ENCODE results near the gene LAMP1.
"Not testable (repeated sequence)": the region's sequence is repeated elsewhere in the genome, so short reads cannot be mapped to it uniquely, and the experiment has no call there.

LAMP1 gene

DNA sequence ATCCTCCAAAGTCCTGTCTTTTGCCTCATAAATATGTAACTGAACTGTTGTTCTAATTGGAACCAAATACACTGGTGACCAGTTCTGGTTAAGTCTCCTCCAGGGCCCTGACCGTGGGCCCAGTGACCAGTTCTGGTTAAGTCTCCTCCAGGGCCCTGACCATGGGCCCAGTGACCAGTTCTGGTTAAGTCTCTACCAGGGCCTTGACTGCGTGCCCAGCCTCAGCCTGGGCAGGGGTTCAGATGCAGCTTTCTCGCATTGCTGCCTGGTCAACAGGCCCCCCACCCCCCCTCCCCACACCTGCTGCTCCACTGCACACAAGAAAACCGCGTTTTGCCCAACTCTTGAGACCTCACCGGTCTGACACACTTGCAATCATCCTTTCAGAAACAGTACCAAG is 70.7 kb downstream of the LAMP1 start:
- DNase-seq (ENCODE audit: low read depth), result no peak
- no peak for TF ChIP-seq CTCF (IDR thresholded peaks at IDR 0.05; ENCODE audit: low read depth, low read length, missing control alignments)

GRCh38 chr13:113368353-113368752 is 71.3 kb downstream of the LAMP1 start:
- DNase-seq (ENCODE audit: low read depth); H3K4me3 ChIP-seq (ENCODE audit: low read depth, low read length): not testable (repeated sequence)

More for the DNA sequence above, 70.7 kb downstream of the LAMP1 start:
- no peak overlapping the region for H3K4me3 ChIP-seq (ENCODE audit: low read depth, low read length)

GRCh38 chr13:113369189-113369588 is 72.2 kb downstream of the LAMP1 start:
- no peak for DNase-seq (ENCODE audit: low read depth)
- H3K4me3 ChIP-seq (ENCODE audit: low read depth, low read length), result no peak overlapping the region
- no peak for TF ChIP-seq CTCF (IDR thresholded peaks at IDR 0.05; ENCODE audit: low read depth, low read length, missing control alignments)

GRCh38 chr13:113369881-113370280 is 72.8 kb downstream of the LAMP1 start:
- DNase-seq (ENCODE audit: low read depth), result no peak

DNA sequence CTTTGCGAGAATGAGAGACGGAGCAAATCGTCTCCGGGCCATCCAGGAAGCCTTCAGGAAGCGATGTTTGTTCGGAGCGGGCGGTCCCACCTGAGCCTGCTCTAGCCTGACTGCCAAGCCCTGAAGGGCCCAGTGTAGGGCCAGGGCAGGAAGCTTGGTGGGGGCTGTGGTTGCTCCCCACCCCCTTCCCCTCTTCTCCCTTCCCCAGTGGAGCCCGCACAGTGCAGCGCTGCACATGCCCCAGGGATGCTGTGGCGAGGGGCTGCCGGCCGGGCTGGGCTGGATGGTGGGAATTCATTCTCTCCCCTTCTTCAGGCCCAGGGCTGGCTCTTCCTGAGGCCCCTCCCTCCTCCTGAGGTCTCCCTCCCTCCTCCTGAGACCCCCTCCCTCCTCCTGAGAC is 74.0 kb downstream of the LAMP1 start:
- no peak for DNase-seq (ENCODE audit: low read depth)

More at GRCh38 chr13:113369881-113370280, 72.8 kb downstream of the LAMP1 start:
- TF ChIP-seq CTCF (IDR thresholded peaks at IDR 0.05; ENCODE audit: low read depth, low read length, missing control alignments), result no peak
- no peak overlapping the region for H3K4me3 ChIP-seq (ENCODE audit: low read depth, low read length)

DNA sequence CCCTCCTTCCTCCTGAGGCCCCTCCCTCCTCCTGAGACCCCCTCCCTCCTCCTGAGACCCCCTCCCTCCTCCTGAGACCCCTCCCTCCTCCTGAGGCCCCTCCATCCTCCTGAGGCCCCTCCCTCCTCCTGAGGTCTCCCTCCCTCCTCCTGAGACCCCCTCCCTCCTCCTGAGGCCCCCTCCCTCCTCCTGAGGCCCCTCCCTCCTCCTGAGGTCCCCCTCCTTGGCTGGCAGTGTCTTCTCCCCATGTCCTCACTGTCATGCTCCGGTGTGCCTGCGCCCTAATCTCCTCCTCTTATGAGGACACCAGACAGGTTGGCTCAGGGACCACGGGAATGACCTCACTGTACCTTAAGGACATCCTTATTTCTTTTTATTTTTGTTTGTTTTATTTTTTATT is 74.7 kb downstream of the LAMP1 start:
- not testable (repeated sequence) for DNase-seq (ENCODE audit: low read depth); H3K4me3 ChIP-seq (ENCODE audit: low read depth, low read length)

More for the DNA sequence above, 74.0 kb downstream of the LAMP1 start:
- TF ChIP-seq CTCF (IDR thresholded peaks at IDR 0.05; ENCODE audit: low read depth, low read length, missing control alignments), result no peak
- H3K4me3 ChIP-seq (ENCODE audit: low read depth, low read length), result no peak overlapping the region

All from GM12864 (cell line).